ENCODE results near the gene MFSD8.

The MFSD8 gene

GRCh38 chr4:127896528-127896927 lies 68.4 kb downstream of the MFSD8 start:
- FAIRE-seq, result no peak
- TF ChIP-seq, protein P1, sequence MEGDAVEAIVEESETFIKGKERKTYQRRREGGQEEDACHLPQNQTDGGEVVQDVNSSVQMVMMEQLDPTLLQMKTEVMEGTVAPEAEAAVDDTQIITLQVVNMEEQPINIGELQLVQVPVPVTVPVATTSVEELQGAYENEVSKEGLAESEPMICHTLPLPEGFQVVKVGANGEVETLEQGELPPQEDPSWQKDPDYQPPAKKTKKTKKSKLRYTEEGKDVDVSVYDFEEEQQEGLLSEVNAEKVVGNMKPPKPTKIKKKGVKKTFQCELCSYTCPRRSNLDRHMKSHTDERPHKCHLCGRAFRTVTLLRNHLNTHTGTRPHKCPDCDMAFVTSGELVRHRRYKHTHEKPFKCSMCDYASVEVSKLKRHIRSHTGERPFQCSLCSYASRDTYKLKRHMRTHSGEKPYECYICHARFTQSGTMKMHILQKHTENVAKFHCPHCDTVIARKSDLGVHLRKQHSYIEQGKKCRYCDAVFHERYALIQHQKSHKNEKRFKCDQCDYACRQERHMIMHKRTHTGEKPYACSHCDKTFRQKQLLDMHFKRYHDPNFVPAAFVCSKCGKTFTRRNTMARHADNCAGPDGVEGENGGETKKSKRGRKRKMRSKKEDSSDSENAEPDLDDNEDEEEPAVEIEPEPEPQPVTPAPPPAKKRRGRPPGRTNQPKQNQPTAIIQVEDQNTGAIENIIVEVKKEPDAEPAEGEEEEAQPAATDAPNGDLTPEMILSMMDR (IDR thresholded peaks at IDR 0.05; ENCODE audit: insufficient read depth, missing control alignments), result no peak

DNA sequence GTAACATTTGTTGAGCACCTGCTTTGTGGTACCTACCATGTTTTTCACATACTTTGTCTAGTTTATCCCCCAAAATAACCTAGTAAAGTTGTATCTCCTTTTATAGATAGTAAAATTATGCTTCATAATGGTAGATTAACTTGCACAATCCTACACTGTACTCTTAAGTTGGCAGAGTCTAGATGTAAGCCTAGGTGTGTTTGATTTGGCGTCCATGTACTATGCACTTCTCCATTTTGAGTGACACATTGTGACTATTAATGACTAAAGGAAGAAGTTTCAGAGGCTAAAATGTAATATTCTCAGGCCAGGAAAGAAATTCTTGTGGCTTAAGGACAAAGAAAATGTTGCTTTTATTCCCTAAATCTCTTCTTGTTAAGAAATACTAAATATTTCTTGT lies 68.9 kb downstream of the MFSD8 start:
- FAIRE-seq (no peak), DNase-seq (ENCODE audit: insufficient read length, low spot score) (no peak)
- TF ChIP-seq, protein P1 (IDR thresholded peaks at IDR 0.05; ENCODE audit: insufficient read depth, missing control alignments), result no peak

More at GRCh38 chr4:127896528-127896927, 68.4 kb downstream of the MFSD8 start:
- DNase-seq (ENCODE audit: insufficient read length, low spot score), result no peak

- TF ChIP-seq, protein P1 (IDR thresholded peaks at IDR 0.05; ENCODE audit: insufficient read depth, missing control alignments), result no peak
- DNase-seq (ENCODE audit: insufficient read length, low spot score) (no peak), FAIRE-seq (no peak)
These were observed 75.1 kb downstream of the MFSD8 start for GRCh38 chr4:127889903-127890302.

DNA sequence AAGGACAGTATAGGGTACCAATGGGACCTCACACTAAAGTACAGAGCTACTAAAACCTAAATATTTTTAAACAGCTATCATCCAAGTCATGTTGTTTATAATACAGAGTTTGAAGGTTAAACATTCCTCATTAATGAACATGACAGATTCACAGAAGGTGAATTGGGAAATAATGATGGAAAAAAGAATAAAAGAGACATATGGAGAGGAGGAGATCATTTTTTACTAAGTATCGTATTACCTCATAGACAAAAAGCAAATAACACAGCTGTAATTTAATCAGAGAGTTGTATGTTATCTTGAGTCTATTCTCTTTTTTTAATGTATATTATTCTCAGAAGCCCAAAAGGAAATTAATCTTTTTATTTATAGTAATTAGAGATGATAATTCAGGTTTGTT lies 76.4 kb downstream of the MFSD8 start:
- TF ChIP-seq, protein P1 (IDR thresholded peaks at IDR 0.05; ENCODE audit: insufficient read depth, missing control alignments), result no peak
- FAIRE-seq, result peak; percentile 35
- no peak for DNase-seq (ENCODE audit: insufficient read length, low spot score)

DNA sequence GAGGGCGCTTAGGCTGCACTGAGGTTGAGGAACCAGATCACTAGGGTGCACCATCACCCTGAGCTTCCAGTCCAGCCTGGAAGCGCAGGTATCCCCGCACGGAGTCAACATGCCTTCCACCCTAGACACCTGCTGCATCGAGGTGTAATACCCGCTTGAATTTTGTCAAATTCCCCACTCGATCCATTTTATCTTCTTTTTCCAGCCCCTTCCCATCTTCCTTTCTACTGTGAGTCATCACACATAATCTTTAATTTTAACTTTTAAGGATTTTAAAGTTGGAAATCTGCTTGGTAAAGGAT lies 83.5 kb downstream of the MFSD8 start:
- FAIRE-seq (no peak), DNase-seq (ENCODE audit: insufficient read length, low spot score) (peak; percentile 40)
- TF ChIP-seq, protein P1 (IDR thresholded peaks at IDR 0.05; ENCODE audit: insufficient read depth, missing control alignments), result peak; percentile 13

DNA sequence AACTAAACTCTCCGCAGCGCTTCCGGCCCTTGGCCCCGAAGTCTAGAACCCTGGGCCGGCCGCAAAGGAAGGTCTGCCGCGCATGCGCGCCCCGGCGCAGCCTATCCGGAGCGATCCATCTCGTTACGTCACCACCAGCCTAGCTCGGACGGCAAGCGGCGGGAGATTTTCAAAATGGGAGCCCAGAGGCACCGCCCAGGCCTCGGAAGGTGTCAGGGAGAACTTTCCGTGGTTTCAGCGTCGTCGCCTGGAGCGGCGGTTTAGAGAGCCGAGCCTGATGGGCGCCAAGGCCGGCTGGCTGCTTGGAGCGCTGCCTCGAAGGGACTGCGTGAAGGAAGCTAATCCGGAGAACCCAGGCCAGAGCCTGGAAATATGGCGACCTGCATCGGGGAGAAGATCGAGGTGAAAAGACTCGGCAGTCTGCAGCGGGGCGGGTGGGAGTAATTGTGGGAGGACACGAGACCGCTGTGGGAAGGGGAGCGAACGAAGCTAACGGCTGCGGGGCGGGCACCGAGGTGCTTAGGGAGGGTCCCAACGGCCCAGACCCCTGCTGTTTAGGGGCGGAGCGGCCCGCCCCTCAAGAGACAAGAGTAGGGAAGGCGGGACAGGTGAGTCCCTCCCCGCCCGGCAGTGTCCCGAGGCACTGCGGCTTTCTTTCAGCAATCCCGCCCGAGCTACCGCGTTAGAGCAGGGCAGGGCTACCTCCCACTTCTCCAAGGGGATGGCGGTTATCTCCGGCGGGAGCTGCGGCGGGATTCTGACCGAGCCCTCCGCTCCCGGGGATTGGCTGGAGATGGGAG lies 84.0 kb downstream of the MFSD8 start, which contains the start of gene PLK4:
PLK4 (plus strand) TSS at position 131 of the 800 bp plus-strand sequence; CDS start at position 373, 242 bp downstream.
- DNase-seq (ENCODE audit: insufficient read length, low spot score), result peak; percentile 79
- TF ChIP-seq, protein P1 (IDR thresholded peaks at IDR 0.05; ENCODE audit: insufficient read depth, missing control alignments), result no peak
- no peak for FAIRE-seq

DNA sequence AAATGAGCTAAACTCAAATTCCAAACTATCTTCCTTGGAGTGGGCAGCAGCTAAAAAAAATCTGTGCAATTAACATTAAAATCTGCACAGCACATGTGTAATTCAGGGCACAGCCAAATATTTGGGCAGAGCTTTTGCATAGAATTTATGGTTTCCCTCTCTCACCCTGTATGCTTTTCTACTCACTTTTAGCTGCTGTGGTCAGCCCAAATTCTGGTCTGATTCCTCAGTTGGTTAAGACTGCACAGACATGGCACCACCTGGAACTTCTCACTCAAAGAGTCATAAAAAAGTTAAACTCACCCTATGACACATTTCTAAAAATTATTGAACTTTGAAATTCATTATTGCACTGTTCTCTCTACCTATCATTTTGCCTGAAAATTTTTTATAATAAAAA lies 89.2 kb downstream of the MFSD8 start:
- DNase-seq (ENCODE audit: insufficient read length, low spot score) (no peak), FAIRE-seq (no peak)
- TF ChIP-seq, protein P1 (IDR thresholded peaks at IDR 0.05; ENCODE audit: insufficient read depth, missing control alignments), result no peak

All from D721Med (cell line).